NCI-H69 (cell line): ENCODE results near the gene CUTA.

Source experiments
- DNase-seq: peaks from one replicate; lab custom pipeline; 2025; lab: John Stamatoyannopoulos, UW

The CUTA gene

GRCh38 chr6:33417903-33418689, at the start of gene CUTA:
Gene CUTA, minus strand, starts transcription at chr6:33418107. Its CDS starts 107 bp downstream, at chr6:33418000.
- DNase-seq, result peak; percentile 100

- no peak for DNase-seq
Measured at GRCh38 chr6:33467091-33467490, 49.2 kb upstream of the CUTA start.

GRCh38 chr6:33466075-33466735, 48.3 kb upstream of the CUTA start:
- no peak for DNase-seq

GRCh38 chr6:33459226-33459625, 41.3 kb upstream of the CUTA start:
- DNase-seq, result no peak

- no peak for DNase-seq
Measured at GRCh38 chr6:33458676-33459075, 40.8 kb upstream of the CUTA start.

GRCh38 chr6:33456156-33456555, 38.2 kb upstream of the CUTA start:
- no peak for DNase-seq

GRCh38 chr6:33455051-33455450, 37.1 kb upstream of the CUTA start:
- DNase-seq, result no peak

- peak; percentile 99 for DNase-seq
Measured at GRCh38 chr6:33454009-33454946, 36.4 kb upstream of the CUTA start, which contains the start of gene ZBTB9. Gene ZBTB9, plus strand, starts transcription at chr6:33454576. Its CDS starts 525 bp downstream, at chr6:33455101.

- peak; percentile 30 for DNase-seq
Measured at GRCh38 chr6:33453393-33454008, 35.6 kb upstream of the CUTA start.

- DNase-seq, result peak; percentile 19
Measured at GRCh38 chr6:33452496-33452895, 34.6 kb upstream of the CUTA start.

- DNase-seq, result no peak
Measured at GRCh38 chr6:33451606-33452005, 33.7 kb upstream of the CUTA start.

GRCh38 chr6:33450434-33450833, 32.5 kb upstream of the CUTA start:
- no peak for DNase-seq

GRCh38 chr6:33446356-33446755, 28.4 kb upstream of the CUTA start:
- no peak for DNase-seq

- DNase-seq, result no peak
Measured at GRCh38 chr6:33445119-33445603, 27.3 kb upstream of the CUTA start.

- DNase-seq, result no peak
Measured at GRCh38 chr6:33443619-33444504, 26.0 kb upstream of the CUTA start.

GRCh38 chr6:33443025-33443424, 25.1 kb upstream of the CUTA start:
- DNase-seq, result no peak

GRCh38 chr6:33442283-33442682, 24.4 kb upstream of the CUTA start:
- no peak for DNase-seq

- DNase-seq, result no peak
Measured at GRCh38 chr6:33441457-33441856, 23.6 kb upstream of the CUTA start.

GRCh38 chr6:33440649-33441309, 22.9 kb upstream of the CUTA start:
- DNase-seq, result no peak
